ENCODE measurements around the gene RAB38.
A peak's percentile ranks its signal among the peaks of the same experiment; 100 is the strongest.

The RAB38 gene

DNA sequence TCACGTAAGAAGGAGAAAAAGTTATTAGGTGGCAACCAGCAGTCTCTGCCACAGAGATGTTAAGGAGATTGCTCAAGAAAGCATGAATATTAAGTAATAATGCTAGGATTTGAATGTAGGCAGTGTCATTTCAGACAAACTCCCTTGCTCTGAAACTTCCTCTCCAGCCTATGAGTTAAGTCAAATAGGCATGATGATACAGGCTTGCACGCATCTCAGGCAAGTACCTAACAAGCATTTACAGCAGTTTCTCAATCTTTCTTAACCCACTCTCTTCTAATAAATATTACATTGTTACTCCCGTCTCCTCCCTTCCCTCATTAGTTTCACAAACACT is 72.7 kb downstream of the RAB38 start:
- DNase-seq, result no peak

DNA sequence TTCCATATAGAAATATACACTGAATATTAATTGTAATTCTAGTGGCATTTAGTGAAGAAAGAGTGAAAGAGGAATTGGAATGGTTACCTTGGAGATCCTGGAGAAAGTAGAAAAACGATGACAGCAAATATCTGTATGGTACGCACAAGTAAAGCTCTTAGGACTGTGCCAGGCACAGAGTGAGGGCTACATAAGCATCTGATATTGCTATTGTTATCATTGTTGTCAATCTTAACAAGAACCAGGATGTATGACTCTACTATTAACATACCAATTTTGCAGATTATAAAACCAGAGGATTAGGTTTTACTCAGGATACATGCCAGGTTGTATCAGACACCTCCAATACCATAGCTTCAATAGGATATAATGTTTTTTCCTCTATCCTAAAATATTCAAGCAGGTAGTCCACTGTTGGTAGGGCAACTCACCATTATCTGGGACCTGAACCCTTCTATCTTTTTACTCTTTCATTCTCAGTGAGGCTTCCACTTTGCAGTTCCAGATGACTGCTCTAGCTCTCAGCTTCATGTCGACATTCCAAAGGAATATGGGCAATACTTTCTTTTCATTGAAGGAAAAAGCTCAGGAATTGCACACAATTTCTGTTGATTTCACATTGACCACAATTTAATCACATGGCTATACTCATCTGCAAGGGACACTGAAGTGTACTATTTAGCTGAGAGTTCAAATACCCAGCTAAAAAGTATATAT is 73.2 kb downstream of the RAB38 start:
- no peak for DNase-seq

DNA sequence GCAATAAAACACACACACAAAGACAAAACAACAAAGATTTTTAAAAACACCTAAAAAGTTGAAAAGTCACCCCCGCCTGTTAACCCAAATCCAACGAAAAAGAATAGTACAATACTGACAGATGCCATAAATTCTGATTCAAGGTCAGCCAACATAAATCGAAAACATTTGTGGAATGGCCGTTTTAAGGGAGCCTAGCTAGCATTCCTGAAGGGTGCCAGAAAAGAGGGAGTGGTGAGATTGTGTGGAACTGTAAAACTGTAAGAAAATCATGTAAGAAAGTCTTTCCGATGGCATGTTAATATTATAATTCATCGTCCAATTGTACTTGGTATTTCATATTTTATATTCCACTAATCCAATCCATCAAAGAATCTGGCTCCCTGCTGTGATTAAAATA is 75.1 kb downstream of the RAB38 start:
- no peak for DNase-seq

- DNase-seq, result no peak
Observed at GRCh38 chr11:88098289-88098688, 77.0 kb downstream of the RAB38 start.

- no peak for DNase-seq
Observed at GRCh38 chr11:88089134-88089533, 86.1 kb downstream of the RAB38 start.

GRCh38 chr11:88087337-88087736 is 87.9 kb downstream of the RAB38 start:
- DNase-seq, result no peak

DNA sequence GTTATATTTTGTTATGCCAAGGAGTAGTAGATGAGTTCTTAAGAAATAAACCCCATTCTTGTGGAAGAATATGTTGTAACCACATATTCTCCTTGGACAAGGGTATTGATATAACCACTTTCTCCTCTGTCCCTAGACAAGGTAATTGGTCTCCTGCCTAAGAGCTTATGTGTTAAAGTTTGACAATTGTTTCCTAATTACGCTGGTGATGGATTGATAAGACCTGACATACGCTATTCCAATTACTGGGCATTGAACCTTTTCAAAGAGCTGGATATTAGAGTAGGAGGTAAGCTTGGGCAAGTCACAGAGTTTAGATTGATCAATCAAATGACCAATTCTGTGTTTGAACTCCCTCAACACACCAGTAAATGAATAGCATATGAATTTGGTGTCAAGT is 88.9 kb downstream of the RAB38 start:
- peak; percentile 38 for DNase-seq

GRCh38 chr11:88070437-88070836 is 104.8 kb downstream of the RAB38 start:
- peak; percentile 11 for DNase-seq

GRCh38 chr11:88068848-88069554 is 106.2 kb downstream of the RAB38 start:
- DNase-seq, result no peak

DNA sequence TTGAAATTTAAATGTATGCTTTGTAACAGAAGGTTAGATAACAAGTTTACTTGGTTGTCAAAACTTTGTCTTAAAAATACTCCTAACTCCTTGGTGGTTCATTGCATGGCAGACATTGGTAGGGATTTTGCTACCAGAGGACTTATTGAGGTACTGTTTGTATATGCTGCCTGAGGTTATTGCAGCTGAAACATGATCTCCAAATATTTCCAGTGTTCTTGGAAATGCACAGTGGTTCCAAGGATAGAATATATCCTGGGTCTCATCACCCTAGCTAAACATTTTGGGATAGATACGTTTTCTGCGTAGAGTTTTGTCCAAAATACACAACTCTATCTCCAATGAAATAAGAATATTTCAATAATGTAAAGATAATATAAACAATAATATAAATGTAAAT is 109.2 kb downstream of the RAB38 start:
- no peak for DNase-seq

- no peak for DNase-seq
Observed at GRCh38 chr11:88064097-88064705, 111.0 kb downstream of the RAB38 start.
